ENCODE data around the gene PYGL.

DNA sequence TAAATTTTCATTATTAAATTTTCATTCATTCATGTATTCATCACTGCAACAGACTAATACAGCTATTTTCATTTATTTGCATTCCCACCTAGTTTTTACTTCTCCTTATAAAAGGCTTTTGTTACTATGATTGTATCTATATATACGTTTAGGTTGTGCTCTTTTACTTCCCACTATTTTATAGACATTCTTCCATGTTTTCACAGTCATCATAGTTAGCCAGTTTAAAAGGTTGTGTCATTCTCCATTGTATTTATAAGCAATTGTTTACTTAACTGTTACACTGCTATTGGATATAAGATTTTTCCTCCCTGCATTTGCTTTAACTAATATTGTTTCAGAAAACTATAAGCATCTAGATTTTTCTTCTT is 60.5 kb downstream of the PYGL start:
- TF ChIP-seq ZNF274 (IDR thresholded peaks at IDR 0.05; ENCODE audit: low read depth, low read length), result no peak
- TF ChIP-seq SUZ12 (IDR thresholded peaks at IDR 0.05; ENCODE audit: extremely low read depth, insufficient read depth, insufficient read length), result no peak

All from NT2/D1 (cell line).